Nucleus accumbens (tissue), 56 donors: Measurements from ENCODE around the gene SELENOP.
"Not testable (repeated sequence)": the region's sequence is repeated elsewhere in the genome, so short reads cannot be mapped to it uniquely, and the experiment has no call there.

Experiments
- DNase-seq, 56 donors: peaks; one replicate each; lab custom pipeline; 2025; lab: John Stamatoyannopoulos, UW

SELENOP gene, protein sequence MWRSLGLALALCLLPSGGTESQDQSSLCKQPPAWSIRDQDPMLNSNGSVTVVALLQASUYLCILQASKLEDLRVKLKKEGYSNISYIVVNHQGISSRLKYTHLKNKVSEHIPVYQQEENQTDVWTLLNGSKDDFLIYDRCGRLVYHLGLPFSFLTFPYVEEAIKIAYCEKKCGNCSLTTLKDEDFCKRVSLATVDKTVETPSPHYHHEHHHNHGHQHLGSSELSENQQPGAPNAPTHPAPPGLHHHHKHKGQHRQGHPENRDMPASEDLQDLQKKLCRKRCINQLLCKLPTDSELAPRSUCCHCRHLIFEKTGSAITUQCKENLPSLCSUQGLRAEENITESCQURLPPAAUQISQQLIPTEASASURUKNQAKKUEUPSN

DNA sequence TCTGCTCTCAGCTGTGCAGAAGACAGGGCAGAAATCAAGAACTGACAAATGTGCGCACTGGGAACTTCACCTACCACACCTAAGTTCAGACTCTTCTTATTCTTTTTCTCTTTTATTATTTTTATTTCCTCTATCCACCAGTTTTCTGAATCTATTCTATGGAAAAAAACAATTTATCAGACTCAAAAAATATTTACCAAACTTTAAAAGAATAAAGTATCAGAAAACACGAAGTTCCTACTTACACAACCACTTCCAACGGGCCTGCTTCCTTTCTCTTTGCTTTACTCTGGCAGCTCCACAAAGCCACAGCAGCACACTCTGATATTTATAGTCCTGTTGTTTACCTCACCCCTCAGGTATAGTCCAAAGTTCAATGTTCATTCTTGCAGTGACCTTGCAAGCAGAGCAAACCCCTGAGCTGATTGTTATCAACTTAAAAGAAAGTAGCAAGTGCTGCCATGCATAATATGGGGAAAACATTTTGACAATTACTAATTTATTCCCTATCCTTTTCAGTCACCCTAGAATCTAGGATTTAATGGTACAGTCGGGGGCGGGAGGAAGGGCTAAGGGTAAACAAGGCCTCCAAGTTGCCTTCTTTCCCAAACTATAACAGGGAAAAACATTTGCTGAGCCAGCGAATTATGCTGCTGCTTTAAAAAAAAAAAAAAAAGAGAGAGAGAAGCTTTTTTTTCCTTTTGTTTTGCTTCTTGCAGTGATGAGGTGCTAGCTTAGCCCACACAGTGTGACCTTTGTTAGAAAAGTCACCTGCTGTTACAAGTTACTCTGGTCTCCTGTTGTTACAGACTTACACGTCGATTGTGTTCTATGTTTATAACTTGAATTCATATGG is at the start of gene SELENOP:
SELENOP (minus strand) TSS at position 302 of the 856 bp plus-strand sequence. CDS start 3,539 bp downstream, outside the sequence.
- DNase-seq, result peak in 44 of 56 donors; percentile 12 to 81 (median 48)

DNA sequence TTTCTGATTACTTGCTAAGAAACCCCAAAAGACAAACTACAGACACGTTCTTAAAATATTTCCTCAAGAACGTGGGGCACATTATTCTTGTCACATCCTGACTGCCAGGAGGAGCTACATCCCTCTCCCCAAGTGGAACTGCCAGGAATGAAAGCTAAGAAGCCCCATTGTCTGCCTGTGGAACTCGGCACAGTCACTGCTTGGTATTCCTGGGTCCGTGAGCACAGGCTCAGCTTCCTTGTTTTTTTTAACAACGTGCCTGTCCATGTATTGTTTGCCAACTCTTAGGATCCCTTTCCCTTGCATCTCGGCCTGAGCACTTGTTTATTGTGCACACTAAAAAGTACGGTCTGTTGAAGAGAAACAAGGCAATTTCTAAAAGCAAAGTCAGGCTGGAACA is 47.0 kb upstream of the SELENOP start:
- peak in 49 of 56 donors; percentile 7 to 83 (median 57) for DNase-seq

DNA sequence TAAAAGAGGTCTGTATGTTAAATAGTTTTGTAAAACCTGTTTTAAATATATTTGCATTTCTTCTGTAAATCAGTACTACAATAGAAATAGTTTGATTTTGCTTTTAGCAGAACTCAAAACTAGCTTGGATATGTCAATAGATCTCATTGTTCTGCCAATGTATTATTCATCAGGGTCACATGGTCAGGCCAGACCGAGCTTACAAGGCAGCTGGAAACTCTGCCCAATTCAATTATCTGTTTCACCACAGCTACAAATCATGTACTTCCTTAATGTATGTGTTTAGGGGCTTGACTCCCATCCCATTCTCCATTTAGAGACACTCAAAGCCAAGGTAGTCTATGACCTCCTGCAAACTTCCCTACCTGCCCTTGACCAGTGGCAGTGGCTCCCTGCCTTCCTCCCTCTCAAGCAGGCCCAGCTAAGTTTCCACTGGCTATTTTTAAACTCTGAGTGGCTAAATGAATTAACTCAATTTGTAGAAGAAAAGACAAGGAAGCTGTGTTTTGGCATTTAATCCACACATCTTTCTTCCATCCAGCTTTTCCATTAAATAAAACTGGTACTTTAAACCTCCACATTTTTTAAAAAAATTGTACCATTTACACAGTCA is 46.4 kb upstream of the SELENOP start:
- peak in 40 of 56 donors; percentile 2 to 77 (median 42) for DNase-seq

DNA sequence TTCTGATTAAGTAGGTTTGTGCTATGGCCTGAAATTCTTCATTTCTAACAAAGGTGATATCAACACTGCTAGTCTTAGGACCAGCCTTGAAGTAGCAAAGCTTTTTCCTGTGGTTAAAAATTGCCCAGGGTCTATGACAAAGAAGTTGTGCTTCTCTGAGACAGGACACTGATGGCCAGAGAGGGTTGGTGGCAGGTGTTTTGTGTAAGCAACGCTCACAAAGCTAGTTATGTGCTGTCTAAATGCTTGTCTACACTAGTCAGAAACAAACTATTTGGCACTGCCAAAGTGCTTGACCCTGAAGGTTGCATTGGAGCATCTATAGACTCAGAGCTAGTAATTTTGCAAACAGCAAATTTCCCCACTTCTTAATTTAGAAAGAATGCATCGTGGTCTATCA is 44.1 kb upstream of the SELENOP start:
- no peak for DNase-seq

DNA sequence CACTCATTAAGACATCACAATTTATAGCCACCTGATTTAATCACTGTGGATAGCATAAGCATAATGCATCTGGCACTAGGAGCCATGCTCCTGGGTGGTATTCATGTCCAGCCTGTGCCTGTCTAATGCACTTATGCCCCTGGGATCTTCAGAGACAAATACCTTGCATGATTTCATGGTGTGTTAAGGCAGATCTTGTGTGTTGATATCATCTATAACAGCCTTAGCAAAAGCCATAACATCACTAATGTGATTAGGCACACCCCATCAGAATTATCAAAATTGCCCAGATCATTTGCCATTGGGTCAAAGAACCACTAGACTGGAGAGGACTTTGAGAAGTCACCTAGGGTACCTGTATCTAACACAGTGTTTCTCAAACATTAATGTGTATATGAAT is 43.7 kb upstream of the SELENOP start:
- DNase-seq, result no peak

DNA sequence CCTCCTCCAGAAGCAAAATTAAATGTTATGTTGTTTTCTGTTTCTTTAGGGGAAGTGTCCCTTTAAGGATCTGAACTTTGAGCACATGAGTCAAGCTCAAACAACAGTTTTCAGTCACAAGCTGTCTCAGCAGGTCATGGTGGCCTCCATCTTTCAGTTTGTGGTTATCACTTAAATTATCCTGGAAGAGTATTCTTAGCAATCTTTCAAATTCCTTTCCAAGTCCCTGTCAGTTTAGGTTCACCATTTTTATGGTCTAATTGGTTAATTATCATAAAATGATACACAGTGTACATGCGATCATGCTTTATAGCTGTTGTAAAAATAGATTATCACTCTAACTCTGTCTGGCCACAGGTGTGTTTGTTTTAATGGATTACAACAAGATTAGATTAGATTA is 43.1 kb upstream of the SELENOP start:
- no peak for DNase-seq

DNA sequence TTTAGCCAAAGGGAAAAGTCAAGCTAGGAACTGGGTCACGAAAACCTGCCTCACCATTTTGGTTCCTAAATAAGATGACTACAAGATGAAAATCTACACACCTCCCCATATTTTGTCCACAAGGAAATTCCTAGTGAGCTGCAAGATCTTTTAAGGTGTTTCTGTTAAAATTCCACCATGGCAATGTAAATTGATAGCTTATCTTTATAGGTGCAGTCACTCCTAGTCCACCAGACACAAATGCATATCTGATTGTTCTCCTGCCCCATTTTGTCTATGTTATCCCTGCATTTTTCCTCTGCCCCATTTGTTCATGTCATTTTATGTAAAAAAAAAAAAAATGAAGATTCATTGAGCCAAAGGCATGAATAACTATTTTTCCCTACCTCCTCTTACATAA is 41.1 kb upstream of the SELENOP start:
- no peak for DNase-seq

DNA sequence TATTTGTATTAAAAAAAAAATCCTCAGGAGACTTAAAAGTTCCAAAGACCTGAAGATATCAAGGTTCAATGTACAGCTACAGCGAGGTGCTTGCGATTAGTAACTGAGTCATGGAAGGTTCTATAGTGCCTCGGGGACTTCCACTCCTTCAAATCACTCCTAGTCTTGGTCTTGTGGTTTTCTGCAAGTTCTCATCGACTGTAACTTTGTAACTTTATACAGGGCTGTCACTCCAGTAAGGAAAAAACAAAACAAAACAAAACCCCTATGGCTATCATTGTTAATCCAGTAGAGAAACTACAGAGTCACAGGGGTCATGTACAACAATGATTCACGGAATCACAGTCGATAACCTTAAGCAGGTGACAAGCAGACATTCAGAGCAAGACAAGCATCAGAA is 39.8 kb upstream of the SELENOP start:
- DNase-seq, result no peak

DNA sequence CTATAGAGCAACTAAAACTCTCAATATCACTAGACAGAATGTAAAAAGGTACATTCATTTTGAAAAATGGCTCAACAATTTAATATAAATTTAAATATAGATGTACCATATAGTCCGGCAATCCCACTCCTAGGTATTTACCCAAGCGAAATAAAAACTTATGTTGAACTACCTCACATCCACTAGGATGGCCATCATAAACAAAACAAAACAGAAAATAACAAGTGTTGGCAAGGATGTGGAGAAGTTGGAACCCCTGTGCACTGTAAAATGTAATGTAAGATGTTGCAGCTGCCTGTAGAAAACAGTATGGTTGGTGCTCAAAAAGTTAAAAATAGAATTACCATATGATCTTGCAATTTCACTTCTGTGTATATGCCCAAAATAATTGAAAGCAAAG is 36.9 kb upstream of the SELENOP start:
- DNase-seq, result no peak

DNA sequence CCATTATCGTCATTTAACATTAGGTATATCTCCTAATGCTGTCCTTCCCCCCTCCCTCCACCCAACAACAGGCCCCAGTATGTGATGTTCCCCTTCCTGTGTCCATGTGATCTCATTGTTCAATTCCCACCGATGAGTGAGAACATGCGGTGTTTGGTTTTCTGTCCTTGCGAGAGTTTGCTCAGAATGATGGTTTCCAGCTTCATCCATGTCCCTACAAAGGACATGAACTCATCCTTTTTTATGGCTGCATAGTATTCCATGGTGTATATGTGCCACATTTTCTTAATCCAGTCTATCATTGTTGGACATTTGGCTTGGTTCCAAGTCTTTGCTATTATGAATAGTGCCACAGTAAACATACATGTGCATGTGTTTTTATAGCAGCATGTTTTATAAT is 32.7 kb upstream of the SELENOP start:
- DNase-seq, result not testable (repeated sequence)

DNA sequence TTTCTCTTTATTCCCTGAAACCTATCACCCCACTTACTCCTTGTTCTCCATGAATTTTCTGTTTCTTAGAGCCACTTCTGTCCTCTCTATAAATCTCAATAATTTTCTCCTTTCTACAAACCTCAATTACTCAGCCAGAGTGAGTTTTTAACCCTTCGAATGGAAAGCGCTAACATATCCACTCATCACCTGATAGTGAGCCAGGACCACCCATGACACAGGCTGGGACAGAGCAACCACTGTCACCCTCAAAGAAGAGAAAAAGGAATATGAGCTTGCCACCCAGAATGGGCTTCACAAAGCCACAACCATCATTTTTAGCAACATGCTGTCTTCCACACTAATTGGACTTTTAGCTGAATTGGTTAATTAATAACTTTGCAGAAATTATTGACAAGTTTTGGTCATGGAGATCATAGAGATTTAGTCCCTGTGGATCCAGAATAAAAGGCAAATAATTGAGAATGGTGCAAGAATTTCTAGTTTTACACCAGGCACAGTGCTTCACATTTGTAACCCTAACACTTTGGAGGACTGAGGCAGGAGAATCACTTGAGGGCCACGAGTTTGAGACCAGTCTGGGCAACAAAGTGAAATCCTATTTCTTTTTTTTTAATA is 32.1 kb upstream of the SELENOP start:
- DNase-seq, result no peak

DNA sequence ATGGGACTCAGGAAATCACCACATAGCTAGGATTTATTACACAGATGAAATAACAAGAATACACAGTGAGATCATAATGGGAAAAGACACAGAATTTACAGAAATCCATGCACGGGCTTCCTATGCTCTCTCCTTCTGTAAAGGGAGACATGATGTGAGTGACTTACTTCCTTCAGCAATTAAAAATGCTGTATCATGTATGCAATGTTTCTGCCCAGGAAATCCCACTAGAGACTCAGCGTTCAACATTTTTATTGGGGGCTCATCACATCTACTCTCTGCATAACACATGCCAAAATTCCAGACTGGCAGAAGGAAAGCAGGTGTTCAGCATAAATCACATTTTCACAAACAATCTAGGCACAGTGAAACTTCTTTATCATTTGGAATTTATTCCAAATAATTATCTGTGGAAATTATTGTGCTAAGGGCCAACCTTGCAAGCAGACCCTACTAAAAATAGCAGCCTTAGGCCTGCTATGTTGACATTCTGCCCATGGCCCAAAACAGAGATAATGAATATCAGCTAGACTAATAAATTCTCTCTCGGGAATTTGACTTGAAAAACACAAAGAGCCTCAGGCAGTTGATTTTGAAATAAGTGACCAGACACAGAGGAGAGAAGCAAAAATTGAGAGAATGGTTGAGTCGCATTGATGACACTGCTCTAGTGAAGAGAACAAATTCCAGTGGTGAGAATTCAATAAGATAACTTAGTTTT is 31.4 kb upstream of the SELENOP start:
- no peak for DNase-seq

DNA sequence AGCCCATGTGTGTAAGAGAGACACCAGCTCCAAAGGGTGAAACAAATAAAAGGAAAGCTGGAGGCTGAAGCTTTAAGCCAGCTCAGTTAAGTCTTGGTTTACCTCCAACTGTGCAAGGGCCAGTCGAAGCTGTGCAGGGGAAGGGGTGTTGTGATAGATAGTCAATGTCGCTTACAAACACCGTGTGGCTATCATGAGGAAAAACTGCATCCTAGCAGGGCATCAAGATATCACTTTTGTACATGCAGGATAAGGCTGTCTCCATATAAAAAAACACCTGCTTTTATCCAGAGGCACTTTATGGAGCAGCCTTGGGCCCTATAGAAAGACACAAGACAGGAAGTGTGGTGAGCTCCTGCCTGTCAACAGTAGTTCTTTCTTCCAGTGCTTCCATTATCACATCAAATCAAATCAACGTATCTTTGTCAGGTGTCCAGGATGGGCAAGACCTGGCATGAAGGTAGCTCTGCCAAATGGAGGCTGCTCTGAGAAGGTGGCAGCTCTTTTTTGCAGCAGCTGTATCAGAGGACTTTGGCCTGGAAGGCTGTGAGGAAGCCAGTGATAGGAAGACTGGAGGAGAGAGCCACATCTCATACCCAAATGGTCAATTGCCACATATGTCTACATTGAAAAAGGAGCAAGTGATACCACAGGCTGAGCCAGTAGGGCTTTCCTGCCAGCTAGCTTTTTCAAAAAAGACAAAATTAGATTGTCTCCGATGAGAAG is 29.3 kb upstream of the SELENOP start:
- no peak for DNase-seq

DNA sequence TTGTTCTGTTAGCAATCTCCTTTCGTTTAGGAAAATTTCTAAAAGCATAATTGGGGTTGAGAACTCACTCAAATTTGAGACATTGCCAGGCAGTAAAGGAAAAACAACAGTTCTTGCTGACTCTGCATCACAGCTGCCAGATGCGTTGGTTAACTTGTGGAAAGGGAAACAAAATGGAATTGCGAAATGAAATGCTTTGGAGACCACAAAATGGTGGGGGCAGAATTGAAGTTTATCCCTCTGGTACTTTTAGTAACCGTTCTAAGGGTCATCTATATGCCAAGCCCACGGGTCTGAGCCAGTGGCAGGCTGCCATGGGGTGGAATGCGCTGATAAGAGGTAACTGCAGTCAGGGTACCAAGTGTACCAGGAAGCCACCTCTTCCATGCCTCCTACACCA is 28.6 kb upstream of the SELENOP start:
- DNase-seq, result no peak

DNA sequence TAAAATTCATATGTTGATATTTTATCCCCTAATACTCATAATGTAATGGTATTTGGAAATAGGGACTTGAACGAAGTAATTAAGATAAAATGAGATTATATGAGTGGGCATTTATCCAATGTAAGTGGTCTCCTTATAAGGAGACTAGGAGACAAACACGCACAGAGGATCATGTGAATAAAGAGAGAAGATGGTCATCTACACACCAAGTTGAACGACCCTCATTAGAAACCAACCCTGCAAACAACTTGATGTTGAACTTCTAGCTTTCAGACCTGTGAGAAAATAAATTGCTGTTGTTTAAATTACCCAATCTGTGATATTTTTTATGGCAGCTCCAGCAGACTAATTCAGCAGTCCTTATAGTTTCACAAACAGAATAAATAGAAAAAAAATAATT is 27.5 kb upstream of the SELENOP start:
- DNase-seq, result no peak

DNA sequence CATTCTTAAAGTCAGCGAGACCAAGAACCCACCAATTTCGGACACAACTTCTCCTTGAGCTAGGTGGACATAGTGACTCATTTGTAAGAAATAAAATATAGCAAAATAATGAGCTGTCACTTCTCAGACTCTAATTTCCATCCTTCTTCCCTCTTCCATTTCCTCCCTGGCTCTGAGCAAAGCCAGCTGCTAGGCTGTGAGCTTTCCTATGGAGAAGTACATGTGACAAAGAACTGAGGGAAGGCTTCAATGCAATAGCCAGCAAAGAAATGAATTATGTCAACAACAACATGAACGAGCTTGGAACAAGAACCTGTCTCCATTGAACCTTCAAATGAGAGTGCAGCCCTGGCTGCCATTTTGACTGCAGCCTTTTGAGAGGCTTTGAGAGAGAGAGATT is 25.9 kb upstream of the SELENOP start:
- DNase-seq, result no peak

DNA sequence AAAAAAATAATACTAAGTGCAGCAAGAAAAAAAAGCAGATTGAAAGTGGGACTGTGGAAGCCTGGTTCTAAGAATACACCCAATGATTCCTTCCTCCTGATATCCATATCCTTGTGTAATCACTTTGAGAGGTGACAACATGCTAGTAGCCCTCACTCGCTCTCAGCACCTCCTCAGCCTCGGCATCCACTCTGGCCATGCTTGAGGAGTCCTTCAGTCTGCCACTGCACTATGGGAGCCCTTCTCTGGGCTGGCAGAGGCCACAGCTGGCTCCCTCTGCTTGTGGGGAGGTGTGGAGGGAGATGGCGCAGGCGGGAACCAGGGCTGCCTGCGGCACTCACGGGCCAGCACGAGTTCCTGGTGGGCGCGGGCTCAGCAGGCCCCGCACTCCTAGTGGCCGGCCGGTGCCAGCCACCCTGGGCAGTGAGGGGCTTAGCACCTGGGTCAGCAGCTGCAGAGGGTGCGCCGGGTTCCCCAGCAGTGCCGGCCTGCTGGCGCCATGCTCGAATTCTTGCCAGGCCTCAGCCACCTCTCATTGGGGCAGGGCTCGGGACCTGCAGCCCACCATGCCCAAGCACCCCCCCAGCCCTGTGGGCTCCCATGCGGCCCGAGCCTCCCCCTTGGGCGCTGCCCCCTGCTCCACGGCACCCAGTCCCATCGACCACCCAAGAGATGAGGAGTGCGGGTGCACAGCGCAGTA is 24.5 kb upstream of the SELENOP start:
- DNase-seq, result no peak

DNA sequence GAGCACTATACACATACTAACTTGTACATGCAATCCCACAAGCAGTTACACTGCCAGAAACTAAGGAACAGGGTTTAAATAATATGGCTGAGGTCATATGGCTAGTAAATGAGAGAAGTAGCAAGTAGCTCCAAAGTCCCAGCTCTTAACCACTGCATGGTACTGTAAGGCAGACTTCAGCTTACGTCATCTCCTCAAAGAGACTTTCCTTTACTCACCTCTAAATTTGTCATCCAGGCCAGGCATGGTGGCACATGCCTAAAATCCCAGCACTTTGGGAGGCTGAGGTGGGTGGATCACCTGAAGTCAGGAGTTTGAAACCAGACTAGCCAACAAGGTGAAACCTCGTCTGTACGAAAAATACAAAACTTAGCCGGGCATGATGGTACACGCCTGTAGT is 20.4 kb upstream of the SELENOP start:
- DNase-seq, result no peak

DNA sequence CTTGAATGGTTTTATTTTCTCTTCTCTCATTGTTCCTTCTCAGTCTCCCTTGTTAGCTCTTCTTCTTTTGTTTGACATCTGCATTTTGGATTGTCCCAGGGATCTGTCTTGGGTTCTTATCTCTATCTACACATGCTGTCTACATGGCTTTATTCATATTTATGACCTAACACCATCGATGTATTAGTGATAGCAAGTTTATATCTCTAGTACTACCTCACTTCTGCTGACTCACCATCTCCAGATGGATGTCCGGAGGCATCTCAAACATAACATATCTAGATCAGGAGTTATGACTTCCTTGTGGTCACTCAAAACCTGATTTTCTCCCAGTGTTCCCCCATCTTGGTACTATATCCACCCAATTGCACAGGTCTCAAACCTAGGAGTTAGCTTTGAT is 19.2 kb upstream of the SELENOP start:
- DNase-seq, result no peak
